T-helper 22 cell (primary cell): Measurements from ENCODE around the gene LLCFC1.

ENCODE experiments used
- DNase-seq: peaks from one replicate; pipeline ENCODE4 v3.0.0-alpha.2; 2020; ENCODE audit warnings: low read depth

Gene LLCFC1

GRCh38 chr7:142910481-142910880, 28.8 kb upstream of the LLCFC1 start:
- DNase-seq = no peak

- no peak for DNase-seq
These were observed 26.2 kb upstream of the LLCFC1 start for GRCh38 chr7:142913051-142913450.

GRCh38 chr7:142913566-142913965, 25.7 kb upstream of the LLCFC1 start:
- DNase-seq = no peak

GRCh38 chr7:142914121-142914520, 25.2 kb upstream of the LLCFC1 start:
- no peak for DNase-seq

- DNase-seq = no peak
These were observed 24.0 kb upstream of the LLCFC1 start for GRCh38 chr7:142915315-142915714.

- DNase-seq = no peak
These were observed 22.8 kb upstream of the LLCFC1 start for GRCh38 chr7:142916508-142916907.

GRCh38 chr7:142917447-142917846, 21.8 kb upstream of the LLCFC1 start:
- no peak for DNase-seq

- DNase-seq = no peak
These were observed 20.4 kb upstream of the LLCFC1 start for GRCh38 chr7:142918901-142919300.

GRCh38 chr7:142919656-142920055, 19.6 kb upstream of the LLCFC1 start:
- no peak for DNase-seq

GRCh38 chr7:142923391-142923790, 15.9 kb upstream of the LLCFC1 start:
- DNase-seq = no peak

- no peak for DNase-seq
These were observed 13.9 kb upstream of the LLCFC1 start for GRCh38 chr7:142925413-142925812.

- no peak for DNase-seq
These were observed 12.1 kb upstream of the LLCFC1 start for GRCh38 chr7:142927085-142927745.

GRCh38 chr7:142927949-142928348, 11.3 kb upstream of the LLCFC1 start:
- DNase-seq = no peak

- no peak for DNase-seq
These were observed 9.1 kb upstream of the LLCFC1 start for GRCh38 chr7:142930126-142930730.

GRCh38 chr7:142932386-142933091, 6.7 kb upstream of the LLCFC1 start:
- DNase-seq = no peak

- no peak for DNase-seq
These were observed 6.2 kb upstream of the LLCFC1 start for GRCh38 chr7:142933092-142933475.

GRCh38 chr7:142933624-142934023, 5.7 kb upstream of the LLCFC1 start, which contains the start of gene TRPV5:
TRPV5 (minus strand) TSS chr7:142933746; CDS start chr7:142933459, 287 bp downstream.
- DNase-seq = no peak

GRCh38 chr7:142934056-142934455, 5.2 kb upstream of the LLCFC1 start:
- no peak for DNase-seq

- DNase-seq = no peak
These were observed 3.2 kb upstream of the LLCFC1 start for GRCh38 chr7:142935941-142936565.

- DNase-seq = no peak
These were observed 673 bp upstream of the LLCFC1 start for GRCh38 chr7:142938611-142939010.

GRCh38 chr7:142940966-142941535, 1.8 kb downstream of the LLCFC1 start:
- DNase-seq = no peak

GRCh38 chr7:142941541-142941940, 2.3 kb downstream of the LLCFC1 start:
- DNase-seq = no peak

GRCh38 chr7:142942746-142943145, 3.5 kb downstream of the LLCFC1 start:
- no peak for DNase-seq
